Stomach (tissue), 9 donors: Measurements from ENCODE around the gene KRTAP10-4. TPM values are rescaled to one million over a fixed set of nuclear protein-coding genes. Genes with fewer than 3 reads are reported as not detected.

ENCODE experiments used
- DNase-seq, 2 donors: peaks; one replicate each; pipeline versions ENCODE4 v3.0.0 to v3.0.0-alpha.2; 2013 to 2019
- H3K27ac ChIP-seq, 5 donors: fragments of 200-600 bp in 4 of 5; sonication (generic) in 4 of 5; one replicate each; pipeline ENCODE4 v1.5.1; 2013 to 2019; ENCODE audit warnings: mild to moderate bottlenecking in 1 of 5, moderate library complexity in 1 of 5
- H3K27me3 ChIP-seq, 3 donors: fragments of 200-600 bp; sonication (generic); one replicate each; pipeline ENCODE4 v1.5.1; 2017 to 2019; ENCODE audit warnings: mixed run types in 1 of 3
- H3K36me3 ChIP-seq, 4 donors: fragments of 200-600 bp; sonication (generic); 1 replicate in 3 of 4; 2 replicates in 1 of 4; pipeline ENCODE4 v1.5.1; 2016 to 2019
- H3K4me1 ChIP-seq, 4 donors: fragments of 200-600 bp; sonication (generic); one replicate each; pipeline ENCODE4 v1.5.1; 2016 to 2019
- H3K4me3 ChIP-seq, 4 donors: fragments of 200-600 bp; sonication (generic) in 3 of 4; one replicate each; pipeline ENCODE4 v1.5.1; 2016 to 2019; ENCODE audit warnings: mild to moderate bottlenecking in 1 of 4
- H3K9me3 ChIP-seq, 4 donors: fragments of 200-600 bp; sonication (generic); one replicate each; pipeline ENCODE4 v1.5.1; 2016 to 2019
- EP300 ChIP-seq: sonication (generic); formaldehyde crosslinking; IDR thresholded peaks from one replicate; pipeline ENCODE4 v1.6.1; 2017; ENCODE audit warnings: antibody characterized with exemption
- POLR2A ChIP-seq, 4 donors: fragments of 450-650 bp; IDR thresholded peaks; one replicate each; pipeline ENCODE4 v1.6.1; 2016; ENCODE audit warnings: antibody characterized with exemption in 4 of 4, control low read depth in 2 of 4, mild to moderate bottlenecking in 1 of 4, moderate library complexity in 1 of 4
- POLR2AphosphoS5 ChIP-seq, 3 donors: sonication (generic); formaldehyde crosslinking; IDR thresholded peaks; one replicate each; pipeline ENCODE4 v1.6.1; 2016; ENCODE audit warnings: antibody characterized with exemption in 3 of 3
- WGBS, 5 donors: extraction: QIAGEN DNeasy Blood & Tissue Kit in 3 of 5; methylation state at CpG; one replicate each; pipeline versions ENCODE4 v1.1.5 to v1.1.7; 2013 to 2018; 5-methylcytosine and 5-hydroxymethylcytosine counted together
- intact Hi-C: fragments of 100-400 bp; cut with DNase I; formaldehyde crosslinking; loops from one replicate; pipeline ENCODE4 v1.15.1; 2023; ENCODE audit warnings: low total_unique reads
- polyA plus RNA-seq, 3 donors: library from polyadenylated mRNA; stranded (reverse); fragments of 200-250 nt; gene quantifications; one replicate each; pipeline ENCODE4 v1.2.3, GENCODE V29; 2013
- total RNA-seq, 5 donors: library from RNA; depleted of rRNA; stranded (reverse); fragments of >200 nt; gene quantifications; one replicate each; pipeline versions ENCODE4 v1.1.0 to v1.2.3, GENCODE V29; 2014 to 2016
- TF ChIP-seq, protein P1 (sequence below), 7 experiments: fragments of 450-650 bp in 4 of 7; fragments of 200-600 bp in 3 of 7; sonication (generic) in 3 of 7; IDR thresholded peaks; one replicate each; pipeline ENCODE4 v1.5.1; 2016 to 2019; ENCODE audit warnings: antibody characterized with exemption in 7 of 7, control low read depth in 2 of 7, mild to moderate bottlenecking in 1 of 7
- donor health status: healthy with polysubstance abuse.
- donor health status: Bipolar disorder and iron deficiency.
- donor health status: healthy.

The KRTAP10-4 gene
- total and polyA plus RNA-seq, 8 donors, result not detected

DNA sequence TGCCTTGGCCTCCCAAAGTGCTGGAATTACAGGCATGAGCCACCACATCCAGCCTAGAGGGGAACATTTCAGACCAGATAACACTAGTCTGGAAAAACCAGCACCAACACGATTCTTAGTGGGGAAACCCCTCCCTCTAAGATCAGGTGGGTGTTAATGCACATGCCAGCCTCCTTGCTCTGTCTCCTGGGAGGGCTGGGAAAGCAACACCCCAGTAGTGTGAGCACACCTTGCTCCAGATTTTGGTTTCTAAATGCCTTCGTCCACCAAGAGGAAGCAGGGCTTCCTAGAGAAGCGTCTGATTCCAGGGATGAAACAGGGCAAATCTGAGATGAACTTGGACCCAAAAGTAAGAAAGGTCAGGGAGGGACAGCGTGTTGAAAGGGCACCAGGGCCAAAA lies 2.2 kb upstream of the KRTAP10-4 start:
- DNase-seq, result no peak
- 65 to 88% (median 81%) methylated on average over 4 of the region's 4 CpGs for whole genome bisulfite sequencing, 5 donors
- TF ChIP-seq, protein P1, sequence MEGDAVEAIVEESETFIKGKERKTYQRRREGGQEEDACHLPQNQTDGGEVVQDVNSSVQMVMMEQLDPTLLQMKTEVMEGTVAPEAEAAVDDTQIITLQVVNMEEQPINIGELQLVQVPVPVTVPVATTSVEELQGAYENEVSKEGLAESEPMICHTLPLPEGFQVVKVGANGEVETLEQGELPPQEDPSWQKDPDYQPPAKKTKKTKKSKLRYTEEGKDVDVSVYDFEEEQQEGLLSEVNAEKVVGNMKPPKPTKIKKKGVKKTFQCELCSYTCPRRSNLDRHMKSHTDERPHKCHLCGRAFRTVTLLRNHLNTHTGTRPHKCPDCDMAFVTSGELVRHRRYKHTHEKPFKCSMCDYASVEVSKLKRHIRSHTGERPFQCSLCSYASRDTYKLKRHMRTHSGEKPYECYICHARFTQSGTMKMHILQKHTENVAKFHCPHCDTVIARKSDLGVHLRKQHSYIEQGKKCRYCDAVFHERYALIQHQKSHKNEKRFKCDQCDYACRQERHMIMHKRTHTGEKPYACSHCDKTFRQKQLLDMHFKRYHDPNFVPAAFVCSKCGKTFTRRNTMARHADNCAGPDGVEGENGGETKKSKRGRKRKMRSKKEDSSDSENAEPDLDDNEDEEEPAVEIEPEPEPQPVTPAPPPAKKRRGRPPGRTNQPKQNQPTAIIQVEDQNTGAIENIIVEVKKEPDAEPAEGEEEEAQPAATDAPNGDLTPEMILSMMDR (IDR thresholded peaks at IDR 0.05), result no peak
- no peak for TF ChIP-seq POLR2A (IDR thresholded peaks at IDR 0.05)
- TF ChIP-seq POLR2AphosphoS5 (IDR thresholded peaks at IDR 0.05), result no peak
- no peak for TF ChIP-seq EP300

DNA sequence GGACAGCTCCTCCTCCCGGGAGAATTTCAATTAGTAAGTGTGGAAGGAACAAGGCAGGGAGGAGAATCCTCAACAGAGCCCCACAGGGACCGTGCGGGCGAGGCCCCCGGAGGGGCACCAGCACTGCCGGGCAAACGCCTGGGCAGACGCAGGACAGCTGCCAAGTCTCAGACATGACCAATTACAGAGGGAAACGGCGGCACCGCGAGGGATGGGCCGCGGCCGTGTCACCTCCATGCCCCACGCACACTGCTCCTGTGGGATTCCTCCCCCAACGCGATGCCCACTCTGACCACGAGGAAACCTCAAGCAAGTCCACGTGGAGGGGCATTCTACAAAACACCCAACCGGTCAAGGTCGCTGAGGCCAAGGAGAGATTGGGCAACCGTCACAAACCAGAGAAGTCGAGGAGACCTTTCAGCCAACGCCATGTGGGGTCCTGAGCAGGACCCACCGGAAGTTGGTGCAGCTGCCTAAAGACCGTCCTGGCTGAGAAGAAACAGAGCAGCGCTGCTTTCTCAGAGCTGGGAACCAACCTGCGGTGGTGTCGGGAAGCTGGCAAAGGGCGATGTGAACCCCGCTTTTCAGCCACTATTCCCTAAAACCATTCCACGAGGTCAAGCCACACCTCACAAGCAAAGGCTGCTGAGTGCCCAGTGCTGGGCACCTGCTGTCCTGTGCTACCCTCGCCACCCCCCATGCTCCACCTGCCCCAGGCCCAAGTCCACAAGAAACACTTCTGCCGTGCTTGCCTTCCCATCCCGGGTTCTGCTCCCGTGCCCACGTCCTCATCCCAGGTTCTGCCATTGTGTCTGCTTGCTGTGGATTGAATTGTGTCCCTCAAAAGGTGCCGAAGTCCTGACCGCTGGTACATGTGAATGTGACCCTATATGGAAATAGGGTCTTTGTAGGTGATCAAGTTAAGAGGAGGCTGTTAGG lies 1.4 kb upstream of the KRTAP10-4 start:
- intact Hi-C loops, result no loop called here
- no peak for TF ChIP-seq EP300
- TF ChIP-seq, protein P1 (IDR thresholded peaks at IDR 0.05), result no peak
- no peak for TF ChIP-seq POLR2AphosphoS5 (IDR thresholded peaks at IDR 0.05)
- no peak for TF ChIP-seq POLR2A (IDR thresholded peaks at IDR 0.05)
- Histone ChIP-seq H3K36me3 (no peaks in the 10 kb centered on the region), H3K4me1 (peaks cover 0 to 19% (median 10%) of the 10 kb centered on the region in 4 donors), H3K9me3 (peaks cover 0 to 24% (median 20%) of the 10 kb centered on the region in 4 donors), H3K27me3 (peaks cover 0 to 47% (median 5%) of the 10 kb centered on the region in 3 donors), H3K4me3 (no peak overlapping the region), H3K27ac (no peak overlapping the region)
- DNase-seq, result no peak
- WGBS, 5 donors, result 92 to 95% (median 93%) methylated on average over 30 to 40 of the region's 40 CpGs

More for the DNA sequence above, 2.2 kb upstream of the KRTAP10-4 start:
- Histone ChIP-seq H3K4me1 (peaks cover 0 to 19% (median 10%) of the 10 kb centered on the region in 4 donors), H3K27me3 (peaks cover 0 to 47% (median 5%) of the 10 kb centered on the region in 3 donors), H3K27ac (no peak overlapping the region), H3K4me3 (no peak overlapping the region), H3K36me3 (no peaks in the 10 kb centered on the region), H3K9me3 (peaks cover 0 to 16% (median 12%) of the 10 kb centered on the region in 4 donors)
- intact Hi-C loops, result no loop called here

GRCh38 chr21:44572959-44573583 lies 458 bp upstream of the KRTAP10-4 start:
- peaks cover 0 to 44% (median 5%) of the 10 kb centered on the region in 3 donors for H3K27me3 ChIP-seq
- H3K9me3 ChIP-seq, result peaks cover 0 to 29% (median 26%) of the 10 kb centered on the region in 4 donors
- intact Hi-C loops, result no loop called here
- no peaks in the 10 kb centered on the region for H3K36me3 ChIP-seq
- no peak for DNase-seq
- no peak overlapping the region for H3K4me3 ChIP-seq
- peaks cover 0 to 19% (median 10%) of the 10 kb centered on the region in 4 donors for H3K4me1 ChIP-seq
- WGBS, 5 donors, result 62 to 78% (median 66%) methylated on average over 15 of the region's 15 CpGs
- TF ChIP-seq POLR2A (IDR thresholded peaks at IDR 0.05) (no peak), POLR2AphosphoS5 (IDR thresholded peaks at IDR 0.05) (no peak), EP300 (no peak)
- TF ChIP-seq, protein P1 (IDR thresholded peaks at IDR 0.05), result no peak
- H3K27ac ChIP-seq, result no peak overlapping the region

GRCh38 chr21:44574457-44575306 lies 1.2 kb downstream of the KRTAP10-4 start:
- Histone ChIP-seq H3K4me1 (peaks cover 0 to 19% (median 10%) of the 10 kb centered on the region in 4 donors), H3K9me3 (peaks cover 0 to 29% (median 26%) of the 10 kb centered on the region in 4 donors), H3K27me3 (peaks cover 0 to 45% (median 5%) of the 10 kb centered on the region in 3 donors), H3K27ac (no peak overlapping the region), H3K36me3 (no peaks in the 10 kb centered on the region), H3K4me3 (no peak overlapping the region)
- no peak for TF ChIP-seq POLR2AphosphoS5 (IDR thresholded peaks at IDR 0.05)
- TF ChIP-seq, protein P1 (IDR thresholded peaks at IDR 0.05), result peak in 1 of 7 experiments; percentile 7
- peak; percentile 48 to 62 for DNase-seq
- WGBS, 5 donors, result 16 to 36% (median 19%) methylated on average over 17 to 21 of the region's 21 CpGs
- intact Hi-C loops, result no loop called here
